NT2/D1 (cell line): ENCODE data around the gene LIMA1.
"Not testable (repeated sequence)": the region's sequence is repeated elsewhere in the genome, so short reads cannot be mapped to it uniquely, and the experiment has no call there.

Experiments
- DNase-seq: peaks from one replicate; pipeline ENCODE4 v3.0.0-alpha.2; 2011; ENCODE audit warnings: low read depth, low spot score
- H3K27me3 ChIP-seq: 2 replicates; pipeline ENCODE4 v1.6.0; 2011; ENCODE audit warnings: mild to moderate bottlenecking; ENCODE audit not compliant: insufficient read length, insufficient read depth
- H3K36me3 ChIP-seq: 2 replicates; pipeline ENCODE4 v1.6.1; 2011; ENCODE audit warnings: mild to moderate bottlenecking, low read length, mixed read lengths; ENCODE audit not compliant: insufficient read depth, insufficient read length
- H3K4me1 ChIP-seq: 2 replicates; pipeline ENCODE4 v1.5.1; 2011; ENCODE audit not compliant: insufficient read depth, insufficient read length
- H3K4me3 ChIP-seq: 2 replicates; pipeline ENCODE4 v1.5.1; 2011; ENCODE audit warnings: low read depth; ENCODE audit not compliant: insufficient read length
- H3K9ac ChIP-seq: 2 replicates; pipeline ENCODE4 v1.6.0; 2011; ENCODE audit warnings: low read depth; ENCODE audit not compliant: insufficient read length
- H3K9me3 ChIP-seq: 2 replicates; pipeline ENCODE4 v1.5.1; 2011; ENCODE audit warnings: mild to moderate bottlenecking, low read length; ENCODE audit not compliant: insufficient read depth
- SUZ12 ChIP-seq: IDR thresholded peaks from 2 replicates; pipeline ENCODE4 v1.6.1; 2011; ENCODE audit not compliant: insufficient read length, insufficient read depth; ENCODE audit errors: extremely low read depth
- YY1 ChIP-seq: IDR thresholded peaks from 2 replicates; pipeline ENCODE4 v1.6.1; 2011; ENCODE audit not compliant: insufficient read length, insufficient read depth
- ZNF274 ChIP-seq: IDR thresholded peaks from 2 replicates; pipeline ENCODE4 v1.6.1; 2011; ENCODE audit warnings: mild to moderate bottlenecking, low read depth, low read length

LIMA1 gene

DNA sequence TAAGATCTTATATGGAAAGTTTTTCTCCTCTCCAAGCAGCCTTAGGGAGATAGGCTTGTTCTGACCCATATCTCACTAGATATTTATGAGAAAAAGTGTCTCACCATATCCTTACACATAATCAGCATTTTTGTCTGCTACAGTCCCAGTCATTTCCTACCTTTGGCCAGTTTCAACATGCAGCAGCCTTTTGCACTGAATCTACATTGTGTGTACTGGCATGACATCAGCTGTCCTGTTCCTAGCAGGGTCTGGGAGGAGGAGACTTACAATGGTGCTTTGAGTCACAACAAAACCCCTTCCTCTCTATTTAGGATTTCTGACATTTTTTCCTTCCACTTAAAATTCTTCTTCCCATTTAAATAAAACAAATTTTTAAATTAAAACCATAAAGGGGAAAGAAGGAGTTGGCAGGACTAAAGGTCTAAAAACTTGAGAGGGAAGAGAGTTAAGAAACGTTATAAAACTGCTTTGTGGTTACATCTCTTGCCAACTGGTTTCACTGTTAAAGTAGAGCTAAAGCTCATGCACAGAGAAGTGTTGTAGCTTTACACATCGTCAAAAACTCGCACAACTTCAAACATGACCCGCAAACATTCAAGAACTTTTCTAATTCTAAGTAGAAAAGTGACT is 62.8 kb downstream of the LIMA1 start:
- TF ChIP-seq YY1 (no peak), SUZ12 (no peak), ZNF274 (no peak)
- Histone ChIP-seq H3K4me1 (no peaks in the 10 kb centered on the region), H3K27me3 (no peaks in the 10 kb centered on the region), H3K9ac (no peak overlapping the region), H3K36me3 (peaks cover 16% of the 10 kb centered on the region), H3K9me3 (no peaks in the 10 kb centered on the region), H3K4me3 (peak overlapping the region; percentile 52)
- DNase-seq, result no peak

DNA sequence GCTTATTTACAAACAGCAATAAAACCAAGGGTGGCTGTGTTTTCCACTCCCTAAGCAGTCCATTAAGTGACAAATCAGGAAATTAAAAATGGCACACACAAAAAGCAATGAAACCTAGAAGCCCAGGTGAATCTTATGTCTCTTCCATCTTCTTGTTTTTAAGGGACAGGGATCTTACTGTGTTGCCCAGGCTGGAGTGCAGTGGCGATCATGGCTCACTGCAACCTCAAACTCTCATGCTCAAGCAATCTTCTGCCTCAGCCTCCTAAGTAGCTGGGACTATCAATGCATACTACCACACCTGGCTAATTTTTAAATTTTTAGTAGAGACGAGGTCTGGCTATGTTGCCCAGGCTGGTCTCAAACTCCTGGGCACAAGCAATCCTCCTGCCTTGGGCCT is 63.8 kb downstream of the LIMA1 start:
- Histone ChIP-seq H3K4me1 (no peaks in the 10 kb centered on the region), H3K36me3 (peaks cover 17% of the 10 kb centered on the region), H3K27me3 (no peaks in the 10 kb centered on the region), H3K9ac (no peak overlapping the region), H3K4me3 (no peak overlapping the region), H3K9me3 (no peaks in the 10 kb centered on the region)
- TF ChIP-seq ZNF274, result no peak
- no peak for TF ChIP-seq SUZ12
- TF ChIP-seq YY1, result no peak
- DNase-seq, result no peak

DNA sequence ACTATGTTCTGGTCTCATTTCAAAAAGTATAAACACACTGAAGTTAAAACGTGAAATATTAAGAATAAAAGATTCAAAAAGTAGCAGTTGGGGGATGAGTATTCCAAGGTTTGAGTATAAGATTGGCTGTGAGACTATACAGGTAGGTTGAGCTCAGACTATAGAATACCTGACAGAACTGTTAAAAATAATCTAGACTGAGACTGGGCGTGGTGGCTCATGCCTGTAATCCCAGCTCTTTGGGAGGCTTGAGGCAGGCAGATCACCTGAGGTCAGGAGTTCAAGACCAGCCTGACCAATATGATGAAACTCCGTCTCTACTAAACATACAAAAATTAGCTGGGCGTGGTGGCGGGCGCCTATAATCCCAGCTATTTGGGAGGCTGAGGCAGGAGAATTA is 64.3 kb downstream of the LIMA1 start:
- not testable (repeated sequence) for H3K4me1 ChIP-seq, H3K27me3 ChIP-seq, H3K9ac ChIP-seq, H3K4me3 ChIP-seq, H3K9me3 ChIP-seq, DNase-seq
- H3K36me3 ChIP-seq, result peaks cover 22% of the 10 kb centered on the region

GRCh38 chr12:50218386-50218785 is 64.9 kb downstream of the LIMA1 start:
- Histone ChIP-seq H3K4me1 (no peaks in the 10 kb centered on the region), H3K9ac (no peak overlapping the region), H3K9me3 (no peaks in the 10 kb centered on the region), H3K4me3 (no peak overlapping the region), H3K36me3 (peaks cover 22% of the 10 kb centered on the region), H3K27me3 (no peaks in the 10 kb centered on the region)
- no peak for TF ChIP-seq ZNF274
- TF ChIP-seq SUZ12, result no peak
- TF ChIP-seq YY1, result no peak
- DNase-seq, result no peak

GRCh38 chr12:50217202-50217601 is 66.1 kb downstream of the LIMA1 start:
- Histone ChIP-seq H3K36me3 (peaks cover 25% of the 10 kb centered on the region), H3K9ac (no peak overlapping the region), H3K4me3 (no peak overlapping the region), H3K27me3 (no peaks in the 10 kb centered on the region), H3K4me1 (no peaks in the 10 kb centered on the region), H3K9me3 (no peaks in the 10 kb centered on the region)
- DNase-seq, result no peak
- TF ChIP-seq YY1 (no peak), ZNF274 (no peak), SUZ12 (no peak)

DNA sequence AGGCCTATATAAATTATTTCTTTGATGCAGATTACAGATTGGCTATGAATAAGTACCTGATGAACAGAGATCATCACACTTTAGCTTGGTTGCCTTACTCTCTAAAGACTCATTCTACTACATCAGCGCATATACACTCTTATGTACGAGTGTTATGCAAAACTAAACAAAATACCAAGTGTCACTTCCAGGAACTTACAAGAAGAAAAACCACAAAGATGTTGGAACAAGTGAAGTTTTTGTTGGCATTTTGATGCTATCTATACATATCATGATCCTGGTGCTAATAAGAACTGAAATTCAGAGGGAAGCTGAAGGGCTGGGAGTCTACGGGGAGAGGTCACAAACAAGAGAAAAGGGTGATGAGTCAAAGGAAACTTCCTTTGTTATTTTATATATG is 68.3 kb downstream of the LIMA1 start:
- Histone ChIP-seq H3K9ac (no peak overlapping the region), H3K27me3 (no peaks in the 10 kb centered on the region), H3K9me3 (no peaks in the 10 kb centered on the region), H3K36me3 (peaks cover 28% of the 10 kb centered on the region), H3K4me3 (no peak overlapping the region), H3K4me1 (no peaks in the 10 kb centered on the region)
- TF ChIP-seq ZNF274 (no peak), SUZ12 (no peak), YY1 (no peak)
- DNase-seq, result no peak

- Histone ChIP-seq H3K9ac (no peak overlapping the region), H3K27me3 (no peaks in the 10 kb centered on the region), H3K4me1 (no peaks in the 10 kb centered on the region), H3K36me3 (peaks cover 25% of the 10 kb centered on the region), H3K4me3 (no peak overlapping the region), H3K9me3 (no peaks in the 10 kb centered on the region)
- TF ChIP-seq SUZ12 (no peak), ZNF274 (no peak), YY1 (no peak)
- no peak for DNase-seq
Observed at GRCh38 chr12:50214018-50214417, 69.3 kb downstream of the LIMA1 start.
